Measurements from ENCODE around the gene MAK. TPM values are rescaled to one million over a fixed set of nuclear protein-coding genes. Genes with fewer than 3 reads are reported as not detected.
A peak's percentile ranks its signal among the peaks of the same experiment; 100 is the strongest.

The MAK gene
- total and polyA plus RNA-seq, 2 experiments from 2014 or later: 0.35 to 1.6 TPM

GRCh38 chr6:10719296-10719963 is 118.9 kb downstream of the MAK start (continued):
- TF ChIP-seq ZNF462 (CRISPR knock-in tag; IDR thresholded peaks at IDR 0.05) (no peak), EZH2 (IDR thresholded peaks at IDR 0.05; ENCODE audit: low read depth, unreplicated experiment) (no peak), POLR2AphosphoS5 (IDR thresholded peaks at IDR 0.05; ENCODE audit: low read depth) (no peak), EZH2phosphoT487 (IDR thresholded peaks at IDR 0.05; ENCODE audit: unreplicated experiment) (no peak), JUNB (IDR thresholded peaks at IDR 0.05; ENCODE audit: unreplicated experiment) (no peak), ZNF331 (CRISPR knock-in tag; IDR thresholded peaks at IDR 0.05; ENCODE audit: low read depth) (no peak), ZNF114 (CRISPR knock-in tag; IDR thresholded peaks at IDR 0.05) (no peak), ETS1 (IDR thresholded peaks at IDR 0.05) (no peak)

- no peaks in the 10 kb centered on the region for H3K79me2 ChIP-seq (replicated peaks; ENCODE audit: insufficient read depth)
- H4K20me1 ChIP-seq (replicated peaks; ENCODE audit: insufficient read depth): no peaks in the 10 kb centered on the region
- Mint-ChIP-seq H3K9me3 (peaks cover 14% of the 10 kb centered on the region), H3K4me3 (no peak overlapping the region), H3K27me3 (ENCODE audit: insufficient read depth, low read depth, poor library complexity) (peaks cover 2% of the 10 kb centered on the region), H3K36me3 (ENCODE audit: low read depth) (peaks cover 31% of the 10 kb centered on the region; the same call in 2 of the 3 replicates), H3K27ac (no peak overlapping the region; the same call in 1 of the 2 replicates), H3K4me1 (no peaks in the 10 kb centered on the region)
- H3K27ac ChIP-seq (ENCODE audit: low read depth): peak overlapping the region; percentile 56; the same call in 1 of the 2 replicates
- no peaks in the 10 kb centered on the region for H3K4me1 ChIP-seq (ENCODE audit: insufficient read depth)
- no peaks in the 10 kb centered on the region for H3K27me3 ChIP-seq (ENCODE audit: insufficient read depth)
- no peak overlapping the region for H2AFZ ChIP-seq
- DNase-seq (ENCODE audit: low spot score) (no peak), ATAC-seq (no peak)
- H3K4me3 ChIP-seq: no peak overlapping the region
- H3K36me3 ChIP-seq (ENCODE audit: insufficient read depth): peaks cover 15% of the 10 kb centered on the region
- no peak overlapping the region for H3K4me2 ChIP-seq
- 0 out of 2 replicates have a peak, but pooled peaks cover 7% of the 10 kb centered on the region for H3F3A ChIP-seq (replicated peaks; ENCODE audit: low read depth)
- H3K9me2 ChIP-seq (ENCODE audit: insufficient read depth): no peaks in the 10 kb centered on the region
- TF ChIP-seq ETS1 (IDR thresholded peaks at IDR 0.05) (no peak), JUNB (IDR thresholded peaks at IDR 0.05; ENCODE audit: unreplicated experiment) (no peak), REST (IDR thresholded peaks at IDR 0.05; ENCODE audit: unreplicated experiment) (no peak), EZH2phosphoT487 (IDR thresholded peaks at IDR 0.05; ENCODE audit: unreplicated experiment) (no peak), CREB1 (CRISPR knock-in tag; IDR thresholded peaks at IDR 0.05; ENCODE audit: low read depth) (no peak), POLR2AphosphoS5 (IDR thresholded peaks at IDR 0.05; ENCODE audit: low read depth) (no peak), STAT1 (IDR thresholded peaks at IDR 0.05; ENCODE audit: unreplicated experiment) (no peak), EZH2 (IDR thresholded peaks at IDR 0.05; ENCODE audit: low read depth, unreplicated experiment) (no peak)
Observed at GRCh38 chr6:10713962-10714361, 124.4 kb downstream of the MAK start.
